ENCODE measurements around the gene RPA3. TPM values are rescaled to one million over a fixed set of nuclear protein-coding genes. Genes with fewer than 3 reads are reported as not detected.

The RPA3 gene
- total and polyA plus RNA-seq, 7 donors = 10.8 to 24.8 (median 13.8) TPM

DNA sequence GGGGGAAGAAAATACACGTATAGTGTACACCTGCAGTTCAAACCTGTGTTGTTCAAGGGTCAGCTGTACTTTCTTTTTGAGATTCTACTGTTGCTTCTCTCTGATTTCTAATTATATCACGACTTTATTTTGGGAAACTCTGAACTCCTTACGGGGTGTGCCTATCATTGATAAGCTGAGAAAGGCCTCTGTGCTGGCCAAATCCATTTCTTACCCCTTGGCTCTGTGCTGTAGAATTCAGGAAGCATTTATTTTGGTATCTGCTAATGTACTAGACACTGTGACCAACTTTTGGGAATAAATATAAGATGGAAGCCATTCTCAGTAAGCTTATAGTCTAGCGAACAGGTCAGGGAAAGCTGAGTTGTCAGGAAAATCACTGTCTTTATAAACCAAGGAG lies 26.9 kb upstream of the RPA3 start:
- no peak for TF ChIP-seq CTCF (IDR thresholded peaks at IDR 0.05)
- no peaks in the 10 kb centered on the region for H3K9me3 ChIP-seq
- no peaks in the 10 kb centered on the region for H3K27me3 ChIP-seq (ENCODE audit: insufficient read depth in 3 of 3, low read length in 2 of 3)
- no peak for ATAC-seq
- H3K4me1 ChIP-seq = no peaks in the 10 kb centered on the region
- H3K27ac ChIP-seq = no peak overlapping the region
- no peak for DNase-seq
- intact Hi-C loops (cut with DNase I) = no loop called here
- H3K36me3 ChIP-seq (ENCODE audit: insufficient read depth in 1 of 2, low read depth in 1 of 2) = no peaks in the 10 kb centered on the region
- 56 to 63% (median 59%) methylated on average over 4 of the region's 4 CpGs for WGBS, 3 donors
- H3K4me3 ChIP-seq = no peak overlapping the region

- Histone ChIP-seq H3K27me3 (ENCODE audit: insufficient read depth in 3 of 3, low read length in 2 of 3) (no peaks in the 10 kb centered on the region), H3K36me3 (ENCODE audit: insufficient read depth in 1 of 2, low read depth in 1 of 2) (no peaks in the 10 kb centered on the region), H3K4me1 (no peaks in the 10 kb centered on the region), H3K9me3 (no peaks in the 10 kb centered on the region), H3K27ac (no peak overlapping the region), H3K4me3 (no peak overlapping the region)
- no peak for TF ChIP-seq CTCF (IDR thresholded peaks at IDR 0.05)
- intact Hi-C loops (cut with DNase I) = no loop called here
- no peak for ATAC-seq
- DNase-seq = no peak
- WGBS, 3 donors = 96 to 97% (median 97%) methylated on average over 12 of the region's 12 CpGs
Observed at GRCh38 chr7:7742223-7742622, 23.8 kb upstream of the RPA3 start.

DNA sequence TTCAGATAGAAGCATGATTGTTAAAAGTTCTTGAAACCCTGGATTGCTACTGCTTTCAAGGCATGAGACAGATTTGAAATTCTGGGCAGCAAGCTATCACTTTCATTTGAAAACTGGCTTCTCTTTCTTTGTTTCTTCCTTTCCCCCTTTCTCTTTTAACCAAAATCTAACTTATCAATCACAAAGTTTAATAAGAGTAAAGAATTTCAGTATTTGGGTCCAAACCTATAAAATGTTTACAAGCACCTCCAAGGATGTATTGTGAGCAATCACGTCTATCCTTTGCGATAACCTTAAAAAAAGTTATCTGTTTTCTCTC lies 21.6 kb upstream of the RPA3 start:
- Histone ChIP-seq H3K4me1 (no peaks in the 10 kb centered on the region), H3K9me3 (no peaks in the 10 kb centered on the region), H3K27ac (no peak overlapping the region), H3K4me3 (no peak overlapping the region), H3K27me3 (ENCODE audit: insufficient read depth in 3 of 3, low read length in 2 of 3) (no peaks in the 10 kb centered on the region), H3K36me3 (ENCODE audit: insufficient read depth in 1 of 2, low read depth in 1 of 2) (no peaks in the 10 kb centered on the region)
- 92 to 97% (median 96%) methylated on average over 2 of the region's 2 CpGs for WGBS, 3 donors
- intact Hi-C loops (cut with DNase I) = no loop called here
- ATAC-seq = no peak
- no peak for TF ChIP-seq CTCF (IDR thresholded peaks at IDR 0.05)
- no peak for DNase-seq

GRCh38 chr7:7739204-7740036 lies 21.0 kb upstream of the RPA3 start:
- no peaks in the 10 kb centered on the region for H3K36me3 ChIP-seq (ENCODE audit: insufficient read depth in 1 of 2, low read depth in 1 of 2)
- ATAC-seq = no peak
- intact Hi-C loops (cut with DNase I) = no loop called here
- no peaks in the 10 kb centered on the region for H3K4me1 ChIP-seq
- 70 to 77% (median 72%) methylated on average over 4 of the region's 4 CpGs for WGBS, 3 donors
- no peak for TF ChIP-seq CTCF (IDR thresholded peaks at IDR 0.05)
- no peak overlapping the region for H3K4me3 ChIP-seq
- no peaks in the 10 kb centered on the region for H3K9me3 ChIP-seq
- H3K27ac ChIP-seq = no peak overlapping the region
- H3K27me3 ChIP-seq (ENCODE audit: insufficient read depth in 3 of 3, low read length in 2 of 3) = no peaks in the 10 kb centered on the region
- DNase-seq = no peak

DNA sequence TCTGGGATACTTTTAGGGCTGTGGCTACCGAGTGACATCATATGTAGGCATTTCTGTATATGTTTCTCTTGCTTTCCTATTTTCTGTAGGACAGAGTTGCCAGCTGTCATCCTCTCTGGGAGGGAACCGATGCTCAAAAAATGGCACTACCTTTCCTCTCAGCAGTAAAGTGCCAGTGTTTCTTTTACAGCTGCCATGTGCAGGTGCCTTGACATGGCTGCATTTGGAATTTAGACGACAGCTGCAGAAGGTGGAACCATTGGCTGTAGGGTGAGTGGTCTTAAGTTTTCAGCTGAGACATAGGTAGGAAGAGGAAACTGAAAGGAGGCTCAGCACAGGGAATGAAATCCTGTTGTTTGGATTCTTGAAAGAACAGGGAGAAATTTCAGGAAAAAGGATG lies 20.2 kb upstream of the RPA3 start:
- H3K36me3 ChIP-seq (ENCODE audit: insufficient read depth in 1 of 2, low read depth in 1 of 2) = no peaks in the 10 kb centered on the region
- TF ChIP-seq CTCF (IDR thresholded peaks at IDR 0.05) = no peak
- H3K4me3 ChIP-seq = no peak overlapping the region
- no peak overlapping the region for H3K27ac ChIP-seq
- intact Hi-C loops (cut with DNase I) = no loop called here
- DNase-seq = no peak
- H3K9me3 ChIP-seq = no peaks in the 10 kb centered on the region
- WGBS, 3 donors = 55 to 67% (median 55%) methylated on average over 3 of the region's 3 CpGs
- no peaks in the 10 kb centered on the region for H3K27me3 ChIP-seq (ENCODE audit: insufficient read depth in 3 of 3, low read length in 2 of 3)
- ATAC-seq = no peak
- no peaks in the 10 kb centered on the region for H3K4me1 ChIP-seq
